HepG2 (cell line): ENCODE results near the gene TRERF1. TPM values are rescaled to one million over a fixed set of nuclear protein-coding genes. Genes with fewer than 3 reads are reported as not detected.
A peak's percentile ranks its signal among the peaks of the same experiment; 100 is the strongest.

Source experiments
- ASH2L ChIP-seq: fragments of 300-600, 200-600 bp; sonication (generic); IDR thresholded peaks from 2 replicates; pipeline ENCODE4 v1.7.0; 2017; ENCODE audit warnings: low read depth, mild to moderate bottlenecking, moderate library complexity, mixed read lengths, low read length; ENCODE audit not compliant: insufficient read length
- ELF1 ChIP-seq: sonication (generic); formaldehyde crosslinking; IDR thresholded peaks from 2 replicates; pipeline ENCODE4 v1.4.0; 2020; ENCODE audit warnings: missing genetic modification reagents
- MED13 ChIP-seq: sonication (generic); formaldehyde crosslinking; IDR thresholded peaks from 2 replicates; pipeline ENCODE4 v1.5.0; 2020; ENCODE audit warnings: missing genetic modification reagents
- PITX1 ChIP-seq: sonication (generic); formaldehyde crosslinking; IDR thresholded peaks from 2 replicates; pipeline ENCODE4 v1.5.1; 2020; ENCODE audit warnings: mild to moderate bottlenecking, missing genetic modification reagents
- SMYD3 ChIP-seq: sonication (generic); formaldehyde crosslinking; IDR thresholded peaks from 2 replicates; pipeline ENCODE4 v1.8.1; 2023; ENCODE audit warnings: mild to moderate bottlenecking, missing genetic modification reagents
- THAP11 ChIP-seq: IDR thresholded peaks from 2 replicates; pipeline ENCODE4 v1.6.1; 2016; ENCODE audit warnings: missing biosample characterization, missing genetic modification reagents
- ZBTB21 ChIP-seq: sonication (generic); formaldehyde crosslinking; IDR thresholded peaks from 2 replicates; pipeline ENCODE4 v1.4.0; 2020; ENCODE audit warnings: missing genetic modification reagents
- ZC3H4 ChIP-seq: sonication (generic); formaldehyde crosslinking; IDR thresholded peaks from 2 replicates; pipeline ENCODE4 v1.4.0; 2020; ENCODE audit warnings: missing genetic modification reagents, borderline replicate concordance
- ZMYM3 ChIP-seq: sonication (generic); formaldehyde crosslinking; IDR thresholded peaks from 2 replicates; pipeline ENCODE4 v1.5.1; 2020; ENCODE audit warnings: mild to moderate bottlenecking, missing genetic modification reagents
- ZNF138 ChIP-seq: sonication (generic); formaldehyde crosslinking; IDR thresholded peaks from 2 replicates; pipeline ENCODE4 v1.5.0; 2020; ENCODE audit warnings: mild to moderate bottlenecking, low read depth, missing genetic modification reagents
- ZNF274 ChIP-seq: sonication (generic); formaldehyde crosslinking; IDR thresholded peaks from 2 replicates; pipeline ENCODE4 v1.5.1; 2020; ENCODE audit warnings: mild to moderate bottlenecking, missing genetic modification reagents
- ZNF296 ChIP-seq: sonication (generic); formaldehyde crosslinking; conservative IDR thresholded peaks from 2 replicates; pipeline ENCODE4 v1.5.0; 2020; ENCODE audit warnings: mild to moderate bottlenecking, missing genetic modification reagents
- ZNF326 ChIP-seq: sonication (generic); formaldehyde crosslinking; IDR thresholded peaks from 2 replicates; pipeline ENCODE4 v1.4.0; 2020; ENCODE audit warnings: missing genetic modification reagents, borderline replicate concordance
- ZNF367 ChIP-seq: sonication (generic); formaldehyde crosslinking; IDR thresholded peaks from 2 replicates; pipeline ENCODE4 v1.4.0; 2020; ENCODE audit warnings: missing genetic modification reagents, borderline replicate concordance
- ZNF432 ChIP-seq: sonication (generic); formaldehyde crosslinking; IDR thresholded peaks from 2 replicates; pipeline ENCODE4 v1.5.0; 2020; ENCODE audit warnings: missing genetic modification reagents, mild to moderate bottlenecking, borderline replicate concordance
- ZNF44 ChIP-seq: sonication (generic); formaldehyde crosslinking; IDR thresholded peaks from 2 replicates; pipeline ENCODE4 v1.5.1; 2020; ENCODE audit warnings: mild to moderate bottlenecking, missing genetic modification reagents
- ZNF703 ChIP-seq: sonication (generic); formaldehyde crosslinking; IDR thresholded peaks from 2 replicates; pipeline ENCODE4 v1.5.1; 2020; ENCODE audit warnings: missing genetic modification reagents, mild to moderate bottlenecking, moderate library complexity, borderline replicate concordance
- polyA plus RNA-seq, 8 experiments: library from polyadenylated mRNA; depleted of rRNA in 3 of 8; stranded (reverse) in 7 of 8; unstranded in 1 of 8; fragments of >200 nt; fragmentation: Illumina TruSeq in 4 of 8; extraction: Trizol in 4 of 8; gene quantifications; 2 replicates each; pipeline versions ENCODE4 v1.2.1 to v1.2.3, GENCODE V29; 2011 to 2016; ENCODE audit warnings: low read depth in 4 of 8, missing spikeins in 1 of 8, mixed read lengths in 1 of 8; ENCODE audit not compliant: insufficient read depth in 1 of 8
- total RNA-seq, 5 experiments: library from RNA; depleted of rRNA; stranded (reverse); fragments of >200 nt; fragmentation: Illumina TruSeq; extraction: Trizol; gene quantifications; 2 replicates each; pipeline ENCODE4 v1.2.3, GENCODE V29; 2016; ENCODE audit warnings: low read depth in 1 of 5
- TF ChIP-seq, protein P1 (sequence below): sonication (generic); formaldehyde crosslinking; IDR thresholded peaks from 2 replicates; pipeline ENCODE4 v1.5.1; 2020; ENCODE audit warnings: mild to moderate bottlenecking, missing genetic modification reagents, borderline replicate concordance
- TF ChIP-seq, protein P2 (sequence below): sonication (generic); formaldehyde crosslinking; IDR thresholded peaks from 2 replicates; pipeline ENCODE4 v1.5.1; 2020; ENCODE audit warnings: missing genetic modification reagents, mild to moderate bottlenecking, borderline replicate concordance
- TF ChIP-seq, protein P3 (sequence below): sonication (generic); formaldehyde crosslinking; IDR thresholded peaks from 2 replicates; pipeline ENCODE4 v1.8.0; 2022; ENCODE audit warnings: missing genetic modification reagents, mild to moderate bottlenecking, moderate library complexity, borderline replicate concordance
- TF ChIP-seq, protein P4 (sequence below): sonication (generic); formaldehyde crosslinking; IDR thresholded peaks from 2 replicates; pipeline ENCODE4 v1.4.0; 2020; ENCODE audit warnings: missing genetic modification reagents, borderline replicate concordance

TRERF1 gene
- total and polyA plus RNA-seq, 2 of the 13 experiments (the other 11 are each of a cell fraction or from before 2014, with no cell fraction given) = 0.02 TPM; not detected in 1

DNA sequence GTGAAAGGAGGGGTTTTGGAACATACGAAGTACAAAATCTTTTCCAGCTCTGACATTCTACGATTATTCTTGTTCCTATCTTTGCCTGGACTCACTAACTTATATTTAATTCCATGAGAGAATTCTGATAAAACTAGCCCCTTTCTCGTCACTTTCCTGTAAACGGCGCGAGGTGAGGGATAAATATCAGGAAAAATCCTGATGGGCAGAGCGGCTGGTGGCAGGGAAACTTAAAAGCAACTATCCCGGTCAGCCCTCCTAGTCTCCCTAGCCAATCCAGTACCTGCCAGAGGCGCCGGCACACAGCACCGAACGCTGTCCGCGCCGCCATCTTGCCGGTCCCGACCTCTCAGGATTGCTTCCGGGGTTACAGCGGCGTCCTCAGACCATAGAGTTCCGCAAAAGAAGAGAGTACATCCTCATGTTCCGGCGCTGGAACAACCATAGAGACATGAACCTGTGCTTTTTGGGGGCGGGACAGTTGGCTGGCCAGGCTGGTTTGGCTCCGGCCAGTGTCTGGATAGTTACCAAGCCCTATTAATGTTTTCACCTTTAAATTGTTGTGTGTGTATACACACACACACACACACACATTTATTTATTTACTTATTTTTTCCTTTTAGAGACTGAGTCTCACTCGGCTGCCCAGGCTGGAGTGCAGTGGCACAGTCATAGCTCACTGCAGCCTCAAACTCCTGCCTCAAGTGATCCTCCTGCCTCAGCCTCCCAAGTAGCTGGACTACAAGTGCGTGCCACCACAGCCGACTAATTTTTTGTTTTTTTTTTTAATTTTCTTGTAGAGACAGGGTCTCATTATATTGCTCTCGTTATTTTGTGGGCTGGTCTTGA lies 234.0 kb downstream of the TRERF1 start, which contains the start of gene MRPS10 (continued):
- TF ChIP-seq ZNF44 (CRISPR knock-in tag) = no peak
- no peak for TF ChIP-seq ZNF703
- no peak for TF ChIP-seq ZNF432
- TF ChIP-seq ZNF296 (CRISPR knock-in tag) = no peak
- TF ChIP-seq, protein P1, sequence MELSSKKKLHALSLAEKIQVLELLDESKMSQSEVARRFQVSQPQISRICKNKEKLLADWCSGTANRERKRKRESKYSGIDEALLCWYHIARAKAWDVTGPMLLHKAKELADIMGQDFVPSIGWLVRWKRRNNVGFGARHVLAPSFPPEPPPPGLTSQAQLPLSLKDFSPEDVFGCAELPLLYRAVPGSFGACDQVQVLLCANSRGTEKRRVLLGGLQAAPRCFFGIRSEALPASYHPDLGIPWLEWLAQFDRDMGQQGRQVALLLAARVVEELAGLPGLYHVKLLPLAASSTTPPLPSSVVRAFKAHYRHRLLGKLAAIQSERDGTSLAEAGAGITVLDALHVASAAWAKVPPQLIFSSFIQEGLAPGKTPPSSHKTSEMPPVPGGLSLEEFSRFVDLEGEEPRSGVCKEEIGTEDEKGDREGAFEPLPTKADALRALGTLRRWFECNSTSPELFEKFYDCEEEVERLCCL = no peak
- TF ChIP-seq ZNF138 (CRISPR knock-in tag) = 0 out of 2 replicates have a peak, but pooled peaks have one; percentile 31
- TF ChIP-seq ZBTB21 (CRISPR knock-in tag) = 0 out of 2 replicates have a peak, but pooled peaks have one; percentile 14
- TF ChIP-seq ZNF367 (CRISPR knock-in tag) = no peak
- no peak for TF ChIP-seq ZNF326 (CRISPR knock-in tag)
- no peak for TF ChIP-seq ZC3H4
- peak; percentile 98 for TF ChIP-seq ASH2L
- no peak for TF ChIP-seq ZNF274 (CRISPR knock-in tag)
- peak; percentile 97 for TF ChIP-seq THAP11
- 0 out of 2 replicates have a peak, but pooled peaks have one; percentile 0 for TF ChIP-seq MED13
- peak; percentile 89 for TF ChIP-seq ELF1
- peak; percentile 14; the same call in 1 of the 2 replicates for TF ChIP-seq PITX1 (CRISPR knock-in tag)
- TF ChIP-seq SMYD3 (CRISPR knock-in tag) = no peak
- TF ChIP-seq, protein P2, sequence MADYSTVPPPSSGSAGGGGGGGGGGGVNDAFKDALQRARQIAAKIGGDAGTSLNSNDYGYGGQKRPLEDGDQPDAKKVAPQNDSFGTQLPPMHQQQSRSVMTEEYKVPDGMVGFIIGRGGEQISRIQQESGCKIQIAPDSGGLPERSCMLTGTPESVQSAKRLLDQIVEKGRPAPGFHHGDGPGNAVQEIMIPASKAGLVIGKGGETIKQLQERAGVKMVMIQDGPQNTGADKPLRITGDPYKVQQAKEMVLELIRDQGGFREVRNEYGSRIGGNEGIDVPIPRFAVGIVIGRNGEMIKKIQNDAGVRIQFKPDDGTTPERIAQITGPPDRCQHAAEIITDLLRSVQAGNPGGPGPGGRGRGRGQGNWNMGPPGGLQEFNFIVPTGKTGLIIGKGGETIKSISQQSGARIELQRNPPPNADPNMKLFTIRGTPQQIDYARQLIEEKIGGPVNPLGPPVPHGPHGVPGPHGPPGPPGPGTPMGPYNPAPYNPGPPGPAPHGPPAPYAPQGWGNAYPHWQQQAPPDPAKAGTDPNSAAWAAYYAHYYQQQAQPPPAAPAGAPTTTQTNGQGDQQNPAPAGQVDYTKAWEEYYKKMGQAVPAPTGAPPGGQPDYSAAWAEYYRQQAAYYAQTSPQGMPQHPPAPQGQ (CRISPR knock-in tag) = no peak
- peak; percentile 77; the same call in 1 of the 2 replicates for TF ChIP-seq ZMYM3
- TF ChIP-seq, protein P3, sequence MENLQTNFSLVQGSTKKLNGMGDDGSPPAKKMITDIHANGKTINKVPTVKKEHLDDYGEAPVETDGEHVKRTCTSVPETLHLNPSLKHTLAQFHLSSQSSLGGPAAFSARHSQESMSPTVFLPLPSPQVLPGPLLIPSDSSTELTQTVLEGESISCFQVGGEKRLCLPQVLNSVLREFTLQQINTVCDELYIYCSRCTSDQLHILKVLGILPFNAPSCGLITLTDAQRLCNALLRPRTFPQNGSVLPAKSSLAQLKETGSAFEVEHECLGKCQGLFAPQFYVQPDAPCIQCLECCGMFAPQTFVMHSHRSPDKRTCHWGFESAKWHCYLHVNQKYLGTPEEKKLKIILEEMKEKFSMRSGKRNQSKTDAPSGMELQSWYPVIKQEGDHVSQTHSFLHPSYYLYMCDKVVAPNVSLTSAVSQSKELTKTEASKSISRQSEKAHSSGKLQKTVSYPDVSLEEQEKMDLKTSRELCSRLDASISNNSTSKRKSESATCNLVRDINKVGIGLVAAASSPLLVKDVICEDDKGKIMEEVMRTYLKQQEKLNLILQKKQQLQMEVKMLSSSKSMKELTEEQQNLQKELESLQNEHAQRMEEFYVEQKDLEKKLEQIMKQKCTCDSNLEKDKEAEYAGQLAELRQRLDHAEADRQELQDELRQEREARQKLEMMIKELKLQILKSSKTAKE = no peak
- TF ChIP-seq, protein P4, sequence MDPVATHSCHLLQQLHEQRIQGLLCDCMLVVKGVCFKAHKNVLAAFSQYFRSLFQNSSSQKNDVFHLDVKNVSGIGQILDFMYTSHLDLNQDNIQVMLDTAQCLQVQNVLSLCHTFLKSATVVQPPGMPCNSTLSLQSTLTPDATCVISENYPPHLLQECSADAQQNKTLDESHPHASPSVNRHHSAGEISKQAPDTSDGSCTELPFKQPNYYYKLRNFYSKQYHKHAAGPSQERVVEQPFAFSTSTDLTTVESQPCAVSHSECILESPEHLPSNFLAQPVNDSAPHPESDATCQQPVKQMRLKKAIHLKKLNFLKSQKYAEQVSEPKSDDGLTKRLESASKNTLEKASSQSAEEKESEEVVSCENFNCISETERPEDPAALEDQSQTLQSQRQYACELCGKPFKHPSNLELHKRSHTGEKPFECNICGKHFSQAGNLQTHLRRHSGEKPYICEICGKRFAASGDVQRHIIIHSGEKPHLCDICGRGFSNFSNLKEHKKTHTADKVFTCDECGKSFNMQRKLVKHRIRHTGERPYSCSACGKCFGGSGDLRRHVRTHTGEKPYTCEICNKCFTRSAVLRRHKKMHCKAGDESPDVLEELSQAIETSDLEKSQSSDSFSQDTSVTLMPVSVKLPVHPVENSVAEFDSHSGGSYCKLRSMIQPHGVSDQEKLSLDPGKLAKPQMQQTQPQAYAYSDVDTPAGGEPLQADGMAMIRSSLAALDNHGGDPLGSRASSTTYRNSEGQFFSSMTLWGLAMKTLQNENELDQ = 0 out of 2 replicates have a peak, but pooled peaks have one; percentile 86
